K562 (cell line): ENCODE data around the gene EGFL7. TPM values are rescaled to one million over a fixed set of nuclear protein-coding genes. Genes with fewer than 3 reads are reported as not detected.

ENCODE experiments used
- BRD9 ChIP-seq: fragments of 450-650 bp; IDR thresholded peaks from 2 replicates; pipeline ENCODE4 v1.6.1; 2018; ENCODE audit warnings: low read depth; ENCODE audit not compliant: partially characterized antibody
- CBFA2T2 ChIP-seq: fragments of 450-650 bp; conservative IDR thresholded peaks from 2 replicates; pipeline ENCODE4 v1.6.1; 2017; ENCODE audit warnings: mild to moderate bottlenecking
- E4F1 ChIP-seq: fragments of 250-450 bp; sonication (Bioruptor Pico); IDR thresholded peaks from 2 replicates; pipeline ENCODE4 v1.5.0; 2021; ENCODE audit warnings: mild to moderate bottlenecking, borderline replicate concordance
- MAFK ChIP-seq: IDR thresholded peaks from 2 replicates; pipeline ENCODE4 v1.6.1; 2011; ENCODE audit warnings: low read length, improper control_type of control experiment
- MED1 ChIP-seq: sonication (generic); formaldehyde crosslinking; IDR thresholded peaks from 2 replicates; pipeline ENCODE4 v1.8.1; 2023; ENCODE audit warnings: missing genetic modification reagents, borderline replicate concordance
- MLX ChIP-seq, 2 experiments: fragments of 450-650 bp in 1 of 2; sonication (generic) in 1 of 2; formaldehyde crosslinking; conservative IDR thresholded peaks; 2 replicates each; pipeline versions ENCODE4 v1.4.0 to v1.8.1; 2020 to 2022; ENCODE audit warnings: mild to moderate bottlenecking in 1 of 2, missing genetic modification reagents in 1 of 2
- NFYB ChIP-seq: IDR thresholded peaks from 2 replicates; pipeline ENCODE4 v1.6.1; 2011; ENCODE audit warnings: mild to moderate bottlenecking, moderate library complexity; ENCODE audit not compliant: insufficient read length; ENCODE audit errors: extremely low read depth
- PHTF2 ChIP-seq: fragments of 250-450 bp; sonication (Bioruptor Pico); IDR thresholded peaks from 2 replicates; pipeline ENCODE4 v1.5.0; 2021; ENCODE audit warnings: mild to moderate bottlenecking
- RBM14 ChIP-seq: fragments of 200-400 bp; formaldehyde crosslinking; IDR thresholded peaks from 2 replicates; pipeline ENCODE4 v1.6.1; 2018; ENCODE audit warnings: low read depth, mild to moderate bottlenecking, low read length, moderate library complexity, borderline replicate concordance; ENCODE audit not compliant: insufficient read depth
- RBM39 ChIP-seq: fragments of 200-400 bp; formaldehyde crosslinking; optimal IDR thresholded peaks from 2 replicates; pipeline ENCODE3; 2018; ENCODE audit warnings: low read depth, low read length
- SMAD3 ChIP-seq: fragments of 450-650 bp; formaldehyde crosslinking; conservative IDR thresholded peaks from 2 replicates; pipeline ENCODE4 v1.4.0; 2020; ENCODE audit warnings: mild to moderate bottlenecking
- SMARCB1 ChIP-seq: IDR thresholded peaks from 2 replicates; pipeline ENCODE4 v1.6.1; 2011; ENCODE audit warnings: improper control_type of control experiment, low read depth; ENCODE audit not compliant: insufficient read length
- U2AF1 ChIP-seq: fragments of 200-400 bp; formaldehyde crosslinking; optimal IDR thresholded peaks from 2 replicates; pipeline ENCODE3; 2017; ENCODE audit warnings: mild to moderate bottlenecking, low read depth, low read length, moderate library complexity
- ZNF121 ChIP-seq: sonication (generic); formaldehyde crosslinking; conservative IDR thresholded peaks from 2 replicates; pipeline ENCODE4 v1.8.0; 2022; ENCODE audit warnings: missing genetic modification reagents
- ZNF217 ChIP-seq: sonication (generic); formaldehyde crosslinking; IDR thresholded peaks from 2 replicates; pipeline ENCODE4 v1.8.0; 2022; ENCODE audit warnings: mild to moderate bottlenecking, missing genetic modification reagents
- ZNF274 ChIP-seq: IDR thresholded peaks from 2 replicates; pipeline ENCODE4 v1.6.1; 2011; ENCODE audit warnings: low read depth, mild to moderate bottlenecking, low read length, moderate library complexity, borderline replicate concordance
- ZNF507 ChIP-seq: conservative IDR thresholded peaks from 2 replicates; pipeline ENCODE4 v1.6.1; 2017; ENCODE audit warnings: missing genetic modification characterization, missing compliant biosample characterization
- polyA plus RNA-seq, 8 experiments: library from polyadenylated mRNA; depleted of rRNA in 4 of 8; stranded (reverse) in 5 of 8; unstranded in 3 of 8; fragments of >200 nt; fragmentation: Nextera tagmentation in 2 of 8; fragmentation: Illumina TruSeq in 1 of 8; extraction: Ambion mirVana in 2 of 8; extraction: Trizol in 1 of 8; gene quantifications; 2 replicates each; pipeline versions ENCODE4 v1.2.1 to v1.2.3, GENCODE V29; 2011 to 2014; ENCODE audit warnings: inconsistent platforms in 1 of 8, missing spikeins in 1 of 8
- total RNA-seq, 7 experiments: library from RNA; depleted of rRNA in 6 of 7; stranded (reverse); fragments of >200 nt in 6 of 7; fragmentation: Illumina TruSeq in 2 of 7; extraction: Trizol in 2 of 7; gene quantifications; 2 replicates each; pipeline versions ENCODE4 v1.2.1 to v1.2.3, GENCODE V29; 2011 to 2021; ENCODE audit warnings: low replicate concordance in 1 of 7
- TF ChIP-seq, protein P1 (sequence below): fragments of 250-450 bp; sonication (Bioruptor Pico); IDR thresholded peaks from 2 replicates; pipeline ENCODE4 v1.4.0; 2020; ENCODE audit warnings: mild to moderate bottlenecking, moderate library complexity
- TF ChIP-seq, protein P2 (sequence below): sonication (generic); formaldehyde crosslinking; IDR thresholded peaks from 2 replicates; pipeline ENCODE4 v1.8.0; 2022; ENCODE audit warnings: mild to moderate bottlenecking, missing genetic modification reagents, borderline replicate concordance

Gene EGFL7
- total and polyA plus RNA-seq, 9 of the 15 experiments (the other 6 are each of a cell fraction or from before 2014, with no cell fraction given), result 1.5 to 286 (median 55.5) TPM

- TF ChIP-seq, protein P1, sequence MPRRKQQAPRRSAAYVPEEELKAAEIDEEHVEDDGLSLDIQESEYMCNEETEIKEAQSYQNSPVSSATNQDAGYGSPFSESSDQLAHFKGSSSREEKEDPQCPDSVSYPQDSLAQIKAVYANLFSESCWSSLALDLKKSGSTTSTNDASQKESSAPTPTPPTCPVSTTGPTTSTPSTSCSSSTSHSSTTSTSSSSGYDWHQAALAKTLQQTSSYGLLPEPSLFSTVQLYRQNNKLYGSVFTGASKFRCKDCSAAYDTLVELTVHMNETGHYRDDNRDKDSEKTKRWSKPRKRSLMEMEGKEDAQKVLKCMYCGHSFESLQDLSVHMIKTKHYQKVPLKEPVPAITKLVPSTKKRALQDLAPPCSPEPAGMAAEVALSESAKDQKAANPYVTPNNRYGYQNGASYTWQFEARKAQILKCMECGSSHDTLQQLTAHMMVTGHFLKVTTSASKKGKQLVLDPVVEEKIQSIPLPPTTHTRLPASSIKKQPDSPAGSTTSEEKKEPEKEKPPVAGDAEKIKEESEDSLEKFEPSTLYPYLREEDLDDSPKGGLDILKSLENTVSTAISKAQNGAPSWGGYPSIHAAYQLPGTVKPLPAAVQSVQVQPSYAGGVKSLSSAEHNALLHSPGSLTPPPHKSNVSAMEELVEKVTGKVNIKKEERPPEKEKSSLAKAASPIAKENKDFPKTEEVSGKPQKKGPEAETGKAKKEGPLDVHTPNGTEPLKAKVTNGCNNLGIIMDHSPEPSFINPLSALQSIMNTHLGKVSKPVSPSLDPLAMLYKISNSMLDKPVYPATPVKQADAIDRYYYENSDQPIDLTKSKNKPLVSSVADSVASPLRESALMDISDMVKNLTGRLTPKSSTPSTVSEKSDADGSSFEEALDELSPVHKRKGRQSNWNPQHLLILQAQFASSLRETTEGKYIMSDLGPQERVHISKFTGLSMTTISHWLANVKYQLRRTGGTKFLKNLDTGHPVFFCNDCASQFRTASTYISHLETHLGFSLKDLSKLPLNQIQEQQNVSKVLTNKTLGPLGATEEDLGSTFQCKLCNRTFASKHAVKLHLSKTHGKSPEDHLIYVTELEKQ (CRISPR knock-in tag), result no peak
- no peak for TF ChIP-seq RBM39
- no peak for TF ChIP-seq NFYB
- TF ChIP-seq MED1 (CRISPR knock-in tag), result no peak
- TF ChIP-seq E4F1 (CRISPR knock-in tag), result no peak
- no peak for TF ChIP-seq ZNF274
- TF ChIP-seq SMARCB1, result no peak
- TF ChIP-seq PHTF2 (CRISPR knock-in tag), result no peak
- TF ChIP-seq ZNF507 (tag), result no peak
- peak; percentile 88 for TF ChIP-seq CBFA2T2
- no peak for TF ChIP-seq MLX (CRISPR knock-in tag; conservative IDR thresholded peaks at IDR 0.05)
- TF ChIP-seq ZNF121 (CRISPR knock-in tag), result no peak
- TF ChIP-seq, protein P2, sequence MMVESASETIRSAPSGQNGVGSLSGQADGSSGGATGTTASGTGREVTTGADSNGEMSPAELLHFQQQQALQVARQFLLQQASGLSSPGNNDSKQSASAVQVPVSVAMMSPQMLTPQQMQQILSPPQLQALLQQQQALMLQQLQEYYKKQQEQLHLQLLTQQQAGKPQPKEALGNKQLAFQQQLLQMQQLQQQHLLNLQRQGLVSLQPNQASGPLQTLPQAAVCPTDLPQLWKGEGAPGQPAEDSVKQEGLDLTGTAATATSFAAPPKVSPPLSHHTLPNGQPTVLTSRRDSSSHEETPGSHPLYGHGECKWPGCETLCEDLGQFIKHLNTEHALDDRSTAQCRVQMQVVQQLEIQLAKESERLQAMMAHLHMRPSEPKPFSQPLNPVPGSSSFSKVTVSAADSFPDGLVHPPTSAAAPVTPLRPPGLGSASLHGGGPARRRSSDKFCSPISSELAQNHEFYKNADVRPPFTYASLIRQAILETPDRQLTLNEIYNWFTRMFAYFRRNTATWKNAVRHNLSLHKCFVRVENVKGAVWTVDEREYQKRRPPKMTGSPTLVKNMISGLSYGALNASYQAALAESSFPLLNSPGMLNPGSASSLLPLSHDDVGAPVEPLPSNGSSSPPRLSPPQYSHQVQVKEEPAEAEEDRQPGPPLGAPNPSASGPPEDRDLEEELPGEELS, result no peak
- no peak for TF ChIP-seq BRD9
- no peak for TF ChIP-seq U2AF1
- TF ChIP-seq SMAD3 (CRISPR knock-in tag), result no peak
- no peak for TF ChIP-seq RBM14
- no peak for TF ChIP-seq MAFK
- no peak for TF ChIP-seq ZNF217 (CRISPR knock-in tag)
Observed at GRCh38 chr9:136662656-136663581, at the start of gene EGFL7 (continued).
